Measurements from ENCODE around the gene SLC35A5.

SLC35A5 gene

GRCh38 chr3:112561734-112562529, at the start of gene SLC35A5, which contains the start of gene ATG3 (continued):
- TF ChIP-seq SP2 (tag by site-specific recombination; IDR thresholded peaks at IDR 0.05) (peak; percentile 77), ZNF24 (tag by site-specific recombination; IDR thresholded peaks at IDR 0.05) (peak; percentile 78), MYNN (tag by site-specific recombination; IDR thresholded peaks at IDR 0.05; ENCODE audit: borderline replicate concordance) (no peak), GLIS2 (tag by site-specific recombination; IDR thresholded peaks at IDR 0.05) (peak; percentile 70), OSR2 (tag by site-specific recombination; IDR thresholded peaks at IDR 0.05) (0 out of 2 replicates have a peak, but pooled peaks have one; percentile 15), ZNF366 (tag by site-specific recombination; conservative IDR thresholded peaks at IDR 0.05) (peak; percentile 86), PATZ1 (tag by site-specific recombination; IDR thresholded peaks at IDR 0.05) (peak; percentile 80), WT1 (tag by site-specific recombination; IDR thresholded peaks at IDR 0.05) (peak; percentile 33; the same call in 1 of the 2 replicates), SCRT1 (tag by site-specific recombination; IDR thresholded peaks at IDR 0.05; ENCODE audit: borderline replicate concordance) (no peak), ZBTB48 (tag by site-specific recombination; IDR thresholded peaks at IDR 0.05) (peak; percentile 88), OVOL3 (tag by site-specific recombination; IDR thresholded peaks at IDR 0.05) (peak; percentile 10; the same call in 1 of the 2 replicates)
- TF ChIP-seq, protein P1, sequence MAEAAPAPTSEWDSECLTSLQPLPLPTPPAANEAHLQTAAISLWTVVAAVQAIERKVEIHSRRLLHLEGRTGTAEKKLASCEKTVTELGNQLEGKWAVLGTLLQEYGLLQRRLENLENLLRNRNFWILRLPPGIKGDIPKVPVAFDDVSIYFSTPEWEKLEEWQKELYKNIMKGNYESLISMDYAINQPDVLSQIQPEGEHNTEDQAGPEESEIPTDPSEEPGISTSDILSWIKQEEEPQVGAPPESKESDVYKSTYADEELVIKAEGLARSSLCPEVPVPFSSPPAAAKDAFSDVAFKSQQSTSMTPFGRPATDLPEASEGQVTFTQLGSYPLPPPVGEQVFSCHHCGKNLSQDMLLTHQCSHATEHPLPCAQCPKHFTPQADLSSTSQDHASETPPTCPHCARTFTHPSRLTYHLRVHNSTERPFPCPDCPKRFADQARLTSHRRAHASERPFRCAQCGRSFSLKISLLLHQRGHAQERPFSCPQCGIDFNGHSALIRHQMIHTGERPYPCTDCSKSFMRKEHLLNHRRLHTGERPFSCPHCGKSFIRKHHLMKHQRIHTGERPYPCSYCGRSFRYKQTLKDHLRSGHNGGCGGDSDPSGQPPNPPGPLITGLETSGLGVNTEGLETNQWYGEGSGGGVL (tag by site-specific recombination; IDR thresholded peaks at IDR 0.05), result peak; percentile 76

DNA sequence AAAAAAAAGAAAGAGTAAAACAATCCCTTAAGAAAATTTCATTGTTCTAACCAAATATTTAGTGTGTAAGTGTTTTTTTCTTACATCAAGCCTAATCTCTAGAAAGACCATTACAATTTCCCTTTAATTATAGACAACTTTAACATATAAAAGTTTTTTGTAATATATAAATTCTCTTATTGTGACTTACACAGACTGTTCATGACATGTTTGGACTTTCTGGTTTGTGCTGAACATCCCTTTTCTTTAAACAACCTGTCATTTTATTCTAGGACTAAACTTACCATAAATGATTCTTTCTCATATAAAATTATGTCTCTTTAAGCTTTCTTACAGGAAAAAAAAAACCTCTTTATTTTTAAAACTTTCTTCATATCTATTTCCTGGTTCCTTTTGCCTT, 49.5 kb upstream of the SLC35A5 start:
- CTCF ChIA-PET, result interaction anchor here (0.7 kb wide), 3 partner anchors 43 to 246 kb away, joined by 3 to 4 read pairs (median 4); no protein-coding TSS in a partner anchor
- H3K4me3 ChIP-seq (ENCODE audit: low read depth, low read length), result no peak overlapping the region
- no peaks in the 10 kb centered on the region for H3K36me3 ChIP-seq (ENCODE audit: control insufficient read depth in 2 of 2, insufficient read depth in 1 of 2, low read length in 2 of 2)
- H3K27ac ChIP-seq (ENCODE audit: extremely low read depth, low read depth, low read length), result no peak overlapping the region
- peak; percentile 95 for TF ChIP-seq SETDB1 (IDR thresholded peaks at IDR 0.05; ENCODE audit: insufficient read length, low read length)
- TF ChIP-seq ZNF2 (tag by site-specific recombination; IDR thresholded peaks at IDR 0.05), result no peak
- no peaks in the 10 kb centered on the region for H3K9me3 ChIP-seq (ENCODE audit: control insufficient read depth, insufficient read depth, low read depth, low read length)
- no peaks in the 10 kb centered on the region for H3K4me1 ChIP-seq (ENCODE audit: control insufficient read depth, insufficient read depth, low read length)
- POLR2A ChIA-PET, result no interaction called here

GRCh38 chr3:112514527-112515128, 47.2 kb upstream of the SLC35A5 start:
- Histone ChIP-seq H3K4me1 (ENCODE audit: control insufficient read depth, insufficient read depth, low read length) (no peaks in the 10 kb centered on the region), H3K4me3 (ENCODE audit: low read depth, low read length) (no peak overlapping the region), H3K36me3 (ENCODE audit: control insufficient read depth in 2 of 2, insufficient read depth in 1 of 2, low read length in 2 of 2) (no peaks in the 10 kb centered on the region), H3K9me3 (ENCODE audit: control insufficient read depth, insufficient read depth, low read depth, low read length) (no peaks in the 10 kb centered on the region), H3K27ac (ENCODE audit: extremely low read depth, low read depth, low read length) (no peak overlapping the region)
- POLR2A ChIA-PET, result no interaction called here
- CTCF ChIA-PET, result interaction anchor here (0.6 to 1.2 kb wide), 3 partner anchors 15 to 403 kb away, joined by 3 read pairs; partner anchors contain the start of gene BTLA
- TF ChIP-seq ZNF549 (tag by site-specific recombination; IDR thresholded peaks at IDR 0.05) (no peak), ZNF366 (tag by site-specific recombination; conservative IDR thresholded peaks at IDR 0.05) (no peak), ZFP37 (tag by site-specific recombination; IDR thresholded peaks at IDR 0.05) (no peak), ZNF248 (tag by site-specific recombination; IDR thresholded peaks at IDR 0.05) (no peak), ZNF624 (tag by site-specific recombination; IDR thresholded peaks at IDR 0.05) (no peak), ATF2 (tag by site-specific recombination; IDR thresholded peaks at IDR 0.05; ENCODE audit: low read depth) (no peak), ZNF658 (tag by site-specific recombination; IDR thresholded peaks at IDR 0.05) (no peak)
- TF ChIP-seq, protein P2, sequence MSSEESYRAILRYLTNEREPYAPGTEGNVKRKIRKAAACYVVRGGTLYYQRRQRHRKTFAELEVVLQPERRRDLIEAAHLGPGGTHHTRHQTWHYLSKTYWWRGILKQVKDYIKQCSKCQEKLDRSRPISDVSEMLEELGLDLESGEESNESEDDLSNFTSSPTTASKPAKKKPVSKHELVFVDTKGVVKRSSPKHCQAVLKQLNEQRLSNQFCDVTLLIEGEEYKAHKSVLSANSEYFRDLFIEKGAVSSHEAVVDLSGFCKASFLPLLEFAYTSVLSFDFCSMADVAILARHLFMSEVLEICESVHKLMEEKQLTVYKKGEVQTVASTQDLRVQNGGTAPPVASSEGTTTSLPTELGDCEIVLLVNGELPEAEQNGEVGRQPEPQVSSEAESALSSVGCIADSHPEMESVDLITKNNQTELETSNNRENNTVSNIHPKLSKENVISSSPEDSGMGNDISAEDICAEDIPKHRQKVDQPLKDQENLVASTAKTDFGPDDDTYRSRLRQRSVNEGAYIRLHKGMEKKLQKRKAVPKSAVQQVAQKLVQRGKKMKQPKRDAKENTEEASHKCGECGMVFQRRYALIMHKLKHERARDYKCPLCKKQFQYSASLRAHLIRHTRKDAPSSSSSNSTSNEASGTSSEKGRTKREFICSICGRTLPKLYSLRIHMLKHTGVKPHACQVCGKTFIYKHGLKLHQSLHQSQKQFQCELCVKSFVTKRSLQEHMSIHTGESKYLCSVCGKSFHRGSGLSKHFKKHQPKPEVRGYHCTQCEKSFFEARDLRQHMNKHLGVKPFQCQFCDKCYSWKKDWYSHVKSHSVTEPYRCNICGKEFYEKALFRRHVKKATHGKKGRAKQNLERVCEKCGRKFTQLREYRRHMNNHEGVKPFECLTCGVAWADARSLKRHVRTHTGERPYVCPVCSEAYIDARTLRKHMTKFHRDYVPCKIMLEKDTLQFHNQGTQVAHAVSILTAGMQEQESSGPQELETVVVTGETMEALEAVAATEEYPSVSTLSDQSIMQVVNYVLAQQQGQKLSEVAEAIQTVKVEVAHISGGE (tag by site-specific recombination; conservative IDR thresholded peaks at IDR 0.05; ENCODE audit: low read depth), result no peak
- TF ChIP-seq, protein P3, sequence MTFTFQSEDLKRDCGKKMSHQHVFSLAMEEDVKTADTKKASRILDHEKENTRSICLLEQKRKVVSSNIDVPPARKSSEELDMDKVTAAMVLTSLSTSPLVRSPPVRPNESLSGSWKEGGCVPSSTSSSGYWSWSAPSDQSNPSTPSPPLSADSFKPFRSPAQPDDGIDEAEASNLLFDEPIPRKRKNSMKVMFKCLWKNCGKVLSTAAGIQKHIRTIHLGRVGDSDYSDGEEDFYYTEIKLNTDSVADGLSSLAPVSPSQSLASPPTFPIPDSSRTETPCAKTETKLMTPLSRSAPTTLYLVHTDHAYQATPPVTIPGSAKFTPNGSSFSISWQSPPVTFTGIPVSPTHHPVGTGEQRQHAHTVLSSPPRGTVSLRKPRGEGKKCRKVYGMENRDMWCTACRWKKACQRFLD (tag by site-specific recombination; IDR thresholded peaks at IDR 0.05), result no peak

All from HEK293 (cell line).